ENCODE data around the gene MAST4.
"Not testable (repeated sequence)": the region's sequence is repeated elsewhere in the genome, so short reads cannot be mapped to it uniquely, and the experiment has no call there.

MAST4 gene

GRCh38 chr5:67090040-67090439, 493.8 kb downstream of the MAST4 start:
- DNase-seq (ENCODE audit: low read depth) = no peak

- DNase-seq (ENCODE audit: low read depth) = no peak
These were observed 494.4 kb downstream of the MAST4 start for GRCh38 chr5:67090593-67090992.

- DNase-seq (ENCODE audit: low read depth) = no peak
These were observed 496.3 kb downstream of the MAST4 start for GRCh38 chr5:67092535-67092934.

GRCh38 chr5:67093279-67093678, 497.1 kb downstream of the MAST4 start:
- DNase-seq (ENCODE audit: low read depth) = no peak

GRCh38 chr5:67094476-67095300, 498.5 kb downstream of the MAST4 start:
- DNase-seq (ENCODE audit: low read depth) = no peak

GRCh38 chr5:67095346-67096171, 499.4 kb downstream of the MAST4 start:
- no peak for DNase-seq (ENCODE audit: low read depth)

GRCh38 chr5:67098656-67099055, 502.5 kb downstream of the MAST4 start:
- DNase-seq (ENCODE audit: low read depth) = no peak

- DNase-seq (ENCODE audit: low read depth) = no peak
These were observed 504.1 kb downstream of the MAST4 start for GRCh38 chr5:67100301-67100700.

GRCh38 chr5:67102708-67103107, 506.5 kb downstream of the MAST4 start:
- no peak for DNase-seq (ENCODE audit: low read depth)

- DNase-seq (ENCODE audit: low read depth) = no peak
These were observed 508.7 kb downstream of the MAST4 start for GRCh38 chr5:67104859-67105258.

GRCh38 chr5:67105270-67105669, 509.1 kb downstream of the MAST4 start:
- no peak for DNase-seq (ENCODE audit: low read depth)

GRCh38 chr5:67106626-67107342, 510.6 kb downstream of the MAST4 start:
- DNase-seq (ENCODE audit: low read depth) = no peak

GRCh38 chr5:67111779-67112178, 515.6 kb downstream of the MAST4 start:
- DNase-seq (ENCODE audit: low read depth) = no peak

- DNase-seq (ENCODE audit: low read depth) = no peak
These were observed 519.1 kb downstream of the MAST4 start for GRCh38 chr5:67115246-67115645.

GRCh38 chr5:67115817-67116216, 519.6 kb downstream of the MAST4 start:
- no peak for DNase-seq (ENCODE audit: low read depth)

GRCh38 chr5:67118050-67118620, 521.9 kb downstream of the MAST4 start:
- no peak for DNase-seq (ENCODE audit: low read depth)

- no peak for DNase-seq (ENCODE audit: low read depth)
These were observed 522.8 kb downstream of the MAST4 start for GRCh38 chr5:67119010-67119409.

GRCh38 chr5:67120032-67120431, 523.8 kb downstream of the MAST4 start:
- no peak for DNase-seq (ENCODE audit: low read depth)

- no peak for DNase-seq (ENCODE audit: low read depth)
These were observed 527.6 kb downstream of the MAST4 start for GRCh38 chr5:67123819-67124218.

- DNase-seq (ENCODE audit: low read depth) = no peak
These were observed 528.4 kb downstream of the MAST4 start for GRCh38 chr5:67124556-67124955.

- not testable (repeated sequence) for DNase-seq (ENCODE audit: low read depth)
These were observed 531.2 kb downstream of the MAST4 start for GRCh38 chr5:67127347-67127895.

GRCh38 chr5:67129768-67130167, 533.6 kb downstream of the MAST4 start:
- no peak for DNase-seq (ENCODE audit: low read depth)
